ENCODE measurements around the gene PRIM2. TPM values are rescaled to one million over a fixed set of nuclear protein-coding genes. Genes with fewer than 3 reads are reported as not detected.

Gene PRIM2
- total and polyA plus RNA-seq, 2 experiments from 2014 or later, result 45.5 to 75.2 TPM

DNA sequence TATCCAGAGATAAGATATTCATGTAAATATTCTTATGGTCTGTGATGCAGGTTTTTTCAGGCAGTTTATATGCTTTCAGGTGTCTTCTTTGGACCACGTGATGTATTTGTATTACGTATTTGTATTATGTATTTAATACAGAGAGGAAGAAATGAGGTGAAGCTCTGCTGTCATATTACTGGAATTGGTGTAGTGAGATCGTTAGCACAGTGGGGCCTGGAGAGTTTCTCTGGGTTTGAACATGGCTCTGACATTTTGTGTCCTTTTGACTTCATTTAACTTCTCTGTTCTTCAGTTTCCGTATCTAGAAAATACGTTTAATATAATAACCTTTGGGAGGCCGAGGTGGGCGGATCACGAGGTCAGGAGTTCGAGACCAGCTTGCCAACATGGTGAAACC, 1.6 kb upstream of the PRIM2 start:
- H3K4me1 ChIP-seq (ENCODE audit: insufficient read depth), result peaks cover 5% of the 10 kb centered on the region; the same call in 1 of the 2 replicates
- H3K4me3 ChIP-seq, result no peak overlapping the region
- H3K27me3 ChIP-seq (ENCODE audit: insufficient read depth), result no peaks in the 10 kb centered on the region
- peaks cover 33% of the 10 kb centered on the region for H3K79me2 ChIP-seq (replicated peaks; ENCODE audit: insufficient read depth)
- ATAC-seq, result no peak
- Mint-ChIP-seq H3K9me3 (peaks cover 11% of the 10 kb centered on the region; the same call in 2 of the 3 replicates), H3K36me3 (ENCODE audit: low read depth) (peaks cover 32% of the 10 kb centered on the region), H3K4me1 (peaks cover 11% of the 10 kb centered on the region), H3K27me3 (ENCODE audit: insufficient read depth, low read depth, poor library complexity) (peaks cover 3% of the 10 kb centered on the region), H3K4me3 (no peak overlapping the region; the same call in 2 of the 3 replicates), H3K27ac (no peak overlapping the region)
- H3F3A ChIP-seq (replicated peaks; ENCODE audit: low read depth), result no peaks in the 10 kb centered on the region
- no peak overlapping the region for H3K27ac ChIP-seq (ENCODE audit: low read depth)
- peaks cover 7% of the 10 kb centered on the region for H3K36me3 ChIP-seq (ENCODE audit: insufficient read depth)
- no peaks in the 10 kb centered on the region for H3K9me2 ChIP-seq (ENCODE audit: insufficient read depth)
- no peak overlapping the region for H2AFZ ChIP-seq
- no peak overlapping the region for H3K4me2 ChIP-seq
- no peak for DNase-seq (ENCODE audit: low spot score)
- TF ChIP-seq STAT1 (IDR thresholded peaks at IDR 0.05; ENCODE audit: unreplicated experiment) (no peak), EZH2 (IDR thresholded peaks at IDR 0.05; ENCODE audit: low read depth, unreplicated experiment) (no peak), POLR2AphosphoS5 (IDR thresholded peaks at IDR 0.05; ENCODE audit: low read depth) (no peak), ZNF462 (CRISPR knock-in tag; IDR thresholded peaks at IDR 0.05) (no peak), ZNF331 (CRISPR knock-in tag; IDR thresholded peaks at IDR 0.05; ENCODE audit: low read depth) (no peak), JUNB (IDR thresholded peaks at IDR 0.05; ENCODE audit: unreplicated experiment) (no peak), NANOG (IDR thresholded peaks at IDR 0.05; ENCODE audit: borderline replicate concordance) (no peak), ZNF114 (CRISPR knock-in tag; IDR thresholded peaks at IDR 0.05) (no peak), CTCF (conservative IDR thresholded peaks at IDR 0.05; ENCODE audit: low read depth in 2 of 2) (no peak), CREB1 (CRISPR knock-in tag; IDR thresholded peaks at IDR 0.05; ENCODE audit: low read depth) (no peak), EZH2phosphoT487 (IDR thresholded peaks at IDR 0.05; ENCODE audit: unreplicated experiment) (no peak), ETS1 (IDR thresholded peaks at IDR 0.05) (no peak)
- TF ChIP-seq, protein P1, sequence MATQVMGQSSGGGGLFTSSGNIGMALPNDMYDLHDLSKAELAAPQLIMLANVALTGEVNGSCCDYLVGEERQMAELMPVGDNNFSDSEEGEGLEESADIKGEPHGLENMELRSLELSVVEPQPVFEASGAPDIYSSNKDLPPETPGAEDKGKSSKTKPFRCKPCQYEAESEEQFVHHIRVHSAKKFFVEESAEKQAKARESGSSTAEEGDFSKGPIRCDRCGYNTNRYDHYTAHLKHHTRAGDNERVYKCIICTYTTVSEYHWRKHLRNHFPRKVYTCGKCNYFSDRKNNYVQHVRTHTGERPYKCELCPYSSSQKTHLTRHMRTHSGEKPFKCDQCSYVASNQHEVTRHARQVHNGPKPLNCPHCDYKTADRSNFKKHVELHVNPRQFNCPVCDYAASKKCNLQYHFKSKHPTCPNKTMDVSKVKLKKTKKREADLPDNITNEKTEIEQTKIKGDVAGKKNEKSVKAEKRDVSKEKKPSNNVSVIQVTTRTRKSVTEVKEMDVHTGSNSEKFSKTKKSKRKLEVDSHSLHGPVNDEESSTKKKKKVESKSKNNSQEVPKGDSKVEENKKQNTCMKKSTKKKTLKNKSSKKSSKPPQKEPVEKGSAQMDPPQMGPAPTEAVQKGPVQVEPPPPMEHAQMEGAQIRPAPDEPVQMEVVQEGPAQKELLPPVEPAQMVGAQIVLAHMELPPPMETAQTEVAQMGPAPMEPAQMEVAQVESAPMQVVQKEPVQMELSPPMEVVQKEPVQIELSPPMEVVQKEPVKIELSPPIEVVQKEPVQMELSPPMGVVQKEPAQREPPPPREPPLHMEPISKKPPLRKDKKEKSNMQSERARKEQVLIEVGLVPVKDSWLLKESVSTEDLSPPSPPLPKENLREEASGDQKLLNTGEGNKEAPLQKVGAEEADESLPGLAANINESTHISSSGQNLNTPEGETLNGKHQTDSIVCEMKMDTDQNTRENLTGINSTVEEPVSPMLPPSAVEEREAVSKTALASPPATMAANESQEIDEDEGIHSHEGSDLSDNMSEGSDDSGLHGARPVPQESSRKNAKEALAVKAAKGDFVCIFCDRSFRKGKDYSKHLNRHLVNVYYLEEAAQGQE (IDR thresholded peaks at IDR 0.05; ENCODE audit: unreplicated experiment), result no peak
- no peaks in the 10 kb centered on the region for H4K20me1 ChIP-seq (replicated peaks; ENCODE audit: insufficient read depth)

Data from GM23338 (cell line).